H9 (cell line): ENCODE data around the gene EFCAB5. TPM values are rescaled to one million over a fixed set of nuclear protein-coding genes. Genes with fewer than 3 reads are reported as not detected.

ENCODE experiments used
- DNase-seq: peaks from one replicate; pipeline ENCODE4 v3.0.0-alpha.2; 2017
- H2AFZ ChIP-seq: one replicate; pipeline ENCODE4 v1.6.1; 2013; ENCODE audit warnings: mild to moderate bottlenecking, low read length, control low read depth, moderate library complexity
- H2AK5ac ChIP-seq: 2 replicates; pipeline ENCODE4 v1.6.1; 2013; ENCODE audit warnings: low read length, control low read depth, mixed read lengths; ENCODE audit not compliant: insufficient read length
- H2BK120ac ChIP-seq: one replicate; pipeline ENCODE4 v1.6.1; 2013; ENCODE audit warnings: low read depth, mild to moderate bottlenecking, low read length, control low read depth, inconsistent platforms; ENCODE audit not compliant: poor library complexity, severe bottlenecking
- H2BK12ac ChIP-seq: 2 replicates; pipeline ENCODE4 v1.6.1; 2013; ENCODE audit warnings: low read length, control low read depth, mixed read lengths, low read depth; ENCODE audit not compliant: insufficient read length
- H2BK15ac ChIP-seq: 2 replicates; pipeline ENCODE4 v1.6.1; 2013; ENCODE audit warnings: low read depth, low read length, control low read depth
- H2BK20ac ChIP-seq: one replicate; pipeline ENCODE4 v1.6.1; 2013; ENCODE audit warnings: low read depth, mild to moderate bottlenecking, low read length, control low read depth, inconsistent platforms; ENCODE audit not compliant: poor library complexity, severe bottlenecking
- H2BK5ac ChIP-seq: 2 replicates; pipeline ENCODE4 v1.6.1; 2013; ENCODE audit warnings: low read length, control low read depth, mixed read lengths; ENCODE audit not compliant: insufficient read length
- H3K14ac ChIP-seq: 2 replicates; pipeline ENCODE4 v1.6.1; 2013; ENCODE audit warnings: low read length, control low read depth; ENCODE audit not compliant: insufficient read depth
- H3K18ac ChIP-seq: 2 replicates; pipeline ENCODE4 v1.6.1; 2013; ENCODE audit warnings: low read depth, mild to moderate bottlenecking, mixed read lengths, low read length, control low read depth; ENCODE audit not compliant: insufficient read length
- H3K23ac ChIP-seq: 2 replicates; pipeline ENCODE4 v1.6.1; 2013; ENCODE audit warnings: low read length, control low read depth, mixed read lengths, low read depth; ENCODE audit not compliant: insufficient read length
- H3K23me2 ChIP-seq: 2 replicates; pipeline ENCODE4 v1.6.1; 2013; ENCODE audit warnings: low read depth, mild to moderate bottlenecking, mixed read lengths, low read length, control low read depth; ENCODE audit not compliant: insufficient read length, poor library complexity, severe bottlenecking
- H3K27ac ChIP-seq: 2 replicates; pipeline ENCODE4 v1.5.1; 2013; ENCODE audit warnings: low read length, control low read depth, mixed read lengths, low read depth; ENCODE audit not compliant: insufficient read length
- H3K27me3 ChIP-seq: 2 replicates; pipeline ENCODE4 v1.6.1; 2013; ENCODE audit warnings: low read length, control low read depth, inconsistent platforms; ENCODE audit not compliant: insufficient read depth
- H3K4ac ChIP-seq: 2 replicates; pipeline ENCODE4 v1.6.1; 2013; ENCODE audit warnings: low read depth, mild to moderate bottlenecking, control low read depth, inconsistent platforms, low read length, moderate library complexity
- H3K4me1 ChIP-seq: 2 replicates; pipeline ENCODE4 v1.6.1; 2013; ENCODE audit warnings: low read length, control low read depth, inconsistent platforms; ENCODE audit not compliant: insufficient read depth
- H3K4me2 ChIP-seq: 2 replicates; pipeline ENCODE4 v1.6.1; 2013; ENCODE audit warnings: low read length, control low read depth, mixed read lengths; ENCODE audit not compliant: insufficient read length, insufficient read depth
- H3K56ac ChIP-seq: 2 replicates; pipeline ENCODE4 v1.6.1; 2013; ENCODE audit warnings: low read depth, mild to moderate bottlenecking, mixed read lengths, low read length, control low read depth; ENCODE audit not compliant: insufficient read length
- H3K79me1 ChIP-seq: 2 replicates; pipeline ENCODE4 v1.6.1; 2013; ENCODE audit warnings: low read depth, mild to moderate bottlenecking, moderate library complexity, low read length, control low read depth, inconsistent platforms; ENCODE audit not compliant: insufficient read depth, poor library complexity, severe bottlenecking
- H3K79me2 ChIP-seq: 2 replicates; pipeline ENCODE4 v1.6.1; 2013; ENCODE audit warnings: low read length, control low read depth, inconsistent platforms; ENCODE audit not compliant: insufficient read depth
- H3K9ac ChIP-seq: 2 replicates; pipeline ENCODE4 v1.6.1; 2013; ENCODE audit warnings: low read length, control low read depth, mixed read lengths; ENCODE audit not compliant: insufficient read length; ENCODE audit errors: extremely low read depth
- H3K9me3 ChIP-seq: one replicate; pipeline ENCODE4 v1.6.1; 2013; ENCODE audit warnings: low read depth, low read length, inconsistent platforms; ENCODE audit not compliant: control insufficient read depth
- H3T11ph ChIP-seq: one replicate; pipeline ENCODE4 v1.6.1; 2013; ENCODE audit warnings: mild to moderate bottlenecking, low read length, control low read depth, inconsistent platforms
- H4K20me1 ChIP-seq: one replicate; pipeline ENCODE4 v1.6.1; 2013; ENCODE audit not compliant: control insufficient read depth, insufficient read length, insufficient read depth
- H4K5ac ChIP-seq: 2 replicates; pipeline ENCODE4 v1.6.1; 2013; ENCODE audit warnings: low read depth, mild to moderate bottlenecking, mixed read lengths, low read length, control low read depth; ENCODE audit not compliant: insufficient read length
- H4K8ac ChIP-seq: replicated peaks from 2 replicates; pipeline ENCODE4 v1.6.1; 2013; ENCODE audit warnings: low read length, control low read depth, mixed read lengths, low read depth; ENCODE audit not compliant: insufficient read length
- H4K91ac ChIP-seq: 2 replicates; pipeline ENCODE4 v1.6.1; 2013; ENCODE audit warnings: low read depth, mild to moderate bottlenecking, moderate library complexity, mixed read lengths, low read length, control low read depth; ENCODE audit not compliant: insufficient read length
- H3K27ac Mint-ChIP-seq, 3 experiments: 2 replicates in 2 of 3; 3 replicates in 1 of 3; pipeline ENCODE4 v1.8.0; 2020 to 2021; ENCODE audit warnings: mixed read lengths in 3 of 3, mild to moderate bottlenecking in 1 of 3, moderate library complexity in 1 of 3
- H3K27me3 Mint-ChIP-seq: 2 replicates; pipeline ENCODE4 v1.8.0; 2021; ENCODE audit warnings: low read depth, mild to moderate bottlenecking, moderate library complexity, mixed read lengths
- H3K36me3 Mint-ChIP-seq, 3 experiments: 2 replicates in 2 of 3; 3 replicates in 1 of 3; pipeline ENCODE4 v1.8.0; 2020 to 2021; ENCODE audit warnings: low read depth in 3 of 3, mixed read lengths in 3 of 3; ENCODE audit not compliant: insufficient read depth in 1 of 3
- H3K4me1 Mint-ChIP-seq, 2 experiments: 2 replicates each; pipeline ENCODE4 v1.8.0; 2020; ENCODE audit warnings: mixed read lengths in 2 of 2
- H3K4me3 Mint-ChIP-seq, 2 experiments: 2 replicates in 1 of 2; 3 replicates in 1 of 2; pipeline ENCODE4 v1.8.0; 2020 to 2021; ENCODE audit warnings: mild to moderate bottlenecking in 2 of 2, mixed read lengths in 2 of 2, moderate library complexity in 1 of 2
- H3K9me3 Mint-ChIP-seq, 2 experiments: 2 replicates in 1 of 2; 3 replicates in 1 of 2; pipeline ENCODE4 v1.8.0; 2020; ENCODE audit warnings: mild to moderate bottlenecking in 2 of 2, mixed read lengths in 2 of 2, moderate library complexity in 1 of 2
- CTCF ChIP-seq: fragments of 200-600 bp; sonication (generic); conservative IDR thresholded peaks from 3 replicates; pipeline ENCODE4 v1.8.0; 2021; ENCODE audit warnings: antibody characterized with exemption, mild to moderate bottlenecking
- WGBS: extraction: QIAGEN DNeasy Blood & Tissue Kit; methylation state at CpG from one replicate; pipeline ENCODE4 v1.1.7; 2013; ENCODE audit warnings: missing lambda C conversion rate, low lambda C conversion rate, mixed read lengths; ENCODE audit not compliant: insufficient read length; ENCODE audit errors: extremely low coverage; 5-methylcytosine and 5-hydroxymethylcytosine counted together
- total RNA-seq: library from RNA; stranded (reverse); gene quantifications from 2 replicates; pipeline ENCODE4 v1.2.1, GENCODE V29; 2021

EFCAB5 gene
- total RNA-seq, 1 experiment from 2014 or later: not detected

- Histone ChIP-seq H3K9me3 (no peaks in the 10 kb centered on the region), H3K18ac (no peak overlapping the region), H3K79me2 (no peaks in the 10 kb centered on the region), H2BK15ac (no peak overlapping the region), H3K9ac (no peak overlapping the region), H2BK20ac (no peak overlapping the region), H3K4me1 (no peaks in the 10 kb centered on the region), H2AFZ (no peak overlapping the region), H2BK5ac (no peak overlapping the region), H3T11ph (no peak overlapping the region), H3K23me2 (no peaks in the 10 kb centered on the region), H2BK120ac (no peak overlapping the region), H2BK12ac (no peak overlapping the region), H3K14ac (no peak overlapping the region), H4K20me1 (no peaks in the 10 kb centered on the region), H4K8ac (no peak overlapping the region), H4K5ac (no peak overlapping the region), H3K27ac (no peak overlapping the region), H3K4ac (no peak overlapping the region), H3K56ac (no peak overlapping the region), H2AK5ac (no peak overlapping the region), H3K4me2 (no peak overlapping the region), H3K79me1 (no peaks in the 10 kb centered on the region), H4K91ac (no peak overlapping the region), H3K23ac (no peak overlapping the region), H3K27me3 (no peaks in the 10 kb centered on the region)
- peaks cover under 1 to 10% (median 7%) of the 10 kb centered on the region in 3 experiments; a peak in 6 of 7 replicates for H3K36me3 Mint-ChIP-seq
- H3K4me1 Mint-ChIP-seq: peaks cover 5 to 8% of the 10 kb centered on the region in 2 experiments; a peak in 3 of 4 replicates
- WGBS: no CpG with 5 or more reads among the region's 4 CpGs
- no peak for DNase-seq
- peaks cover 23 to 24% of the 10 kb centered on the region in 2 experiments for H3K9me3 Mint-ChIP-seq
- no peaks in the 10 kb centered on the region; the same call in 1 of the 2 replicates for H3K27me3 Mint-ChIP-seq
- H3K4me3 Mint-ChIP-seq: no peak overlapping the region
- TF ChIP-seq CTCF: no peak
- no peak overlapping the region; a peak in 1 of 7 replicates for H3K27ac Mint-ChIP-seq
Observed at GRCh38 chr17:29959658-29960337, 18.4 kb downstream of the EFCAB5 start.
